Measurements from ENCODE around the gene ZBTB20. TPM values are rescaled to one million over a fixed set of nuclear protein-coding genes. Genes with fewer than 3 reads are reported as not detected.

Gene ZBTB20
- total RNA-seq, 6 experiments from 2014 or later, result 8.0 to 14.1 (median 10.4) TPM

DNA sequence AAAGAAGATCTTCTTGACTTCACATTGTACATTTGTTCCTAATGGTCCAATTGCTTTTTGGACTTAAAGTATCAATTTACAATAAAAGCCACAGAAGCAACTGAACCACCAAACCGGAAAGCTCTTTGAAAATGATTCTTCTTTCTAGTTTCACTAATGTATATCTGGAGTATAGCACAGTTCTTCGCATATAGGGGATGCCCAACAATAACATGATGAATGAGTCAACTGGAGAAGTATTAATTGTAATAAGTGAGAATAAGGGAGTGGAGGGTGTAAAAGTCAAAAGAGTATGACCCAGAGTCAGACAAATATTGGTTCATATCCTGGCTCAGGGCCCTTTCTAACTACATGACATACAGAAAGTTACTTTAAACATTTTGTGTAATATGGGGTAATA is 425.2 kb downstream of the ZBTB20 start:
- TF ChIP-seq CTCF (IDR thresholded peaks at IDR 0.05), result no peak
- Mint-ChIP-seq H3K27ac (no peak overlapping the region), H3K4me3 (no peak overlapping the region), H3K9me3 (no peaks in the 10 kb centered on the region), H3K4me1 (ENCODE audit: low read depth) (no peaks in the 10 kb centered on the region), H3K36me3 (ENCODE audit: low read depth) (no peaks in the 10 kb centered on the region), H3K27me3 (ENCODE audit: insufficient read depth) (peaks cover 3% of the 10 kb centered on the region; the same call in 1 of the 2 replicates)
- DNase-seq, result no peak

DNA sequence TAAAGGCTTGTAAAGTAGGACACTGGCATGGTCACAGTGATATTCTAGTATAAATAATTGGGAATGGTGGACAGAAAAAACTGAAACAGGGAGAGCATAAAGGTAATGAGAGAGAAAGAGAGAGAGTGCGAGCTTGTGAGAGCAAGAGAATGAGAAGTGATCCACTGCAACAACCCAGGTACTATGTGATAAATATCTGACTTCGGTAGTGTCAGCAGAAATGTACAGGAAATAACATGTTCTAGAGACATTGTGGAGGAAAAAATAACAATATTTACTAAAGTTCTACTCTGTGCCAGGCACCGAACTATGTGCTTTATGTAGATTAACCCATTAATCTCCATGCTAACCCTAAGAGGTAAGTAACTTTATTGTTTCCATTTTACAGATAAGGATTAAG is 425.9 kb downstream of the ZBTB20 start:
- Mint-ChIP-seq H3K27ac (no peak overlapping the region), H3K4me3 (no peak overlapping the region), H3K4me1 (ENCODE audit: low read depth) (no peaks in the 10 kb centered on the region), H3K27me3 (ENCODE audit: insufficient read depth) (peaks cover 3% of the 10 kb centered on the region; the same call in 1 of the 2 replicates), H3K9me3 (no peaks in the 10 kb centered on the region), H3K36me3 (ENCODE audit: low read depth) (no peaks in the 10 kb centered on the region)
- no peak for TF ChIP-seq CTCF (IDR thresholded peaks at IDR 0.05)
- no peak for DNase-seq

GRCh38 chr3:114718898-114719210 is 428.2 kb downstream of the ZBTB20 start:
- no peaks in the 10 kb centered on the region for H3K4me1 Mint-ChIP-seq (ENCODE audit: low read depth)
- peaks cover 3% of the 10 kb centered on the region; the same call in 1 of the 2 replicates for H3K27me3 Mint-ChIP-seq (ENCODE audit: insufficient read depth)
- H3K27ac Mint-ChIP-seq, result no peak overlapping the region
- no peaks in the 10 kb centered on the region for H3K9me3 Mint-ChIP-seq
- no peak for TF ChIP-seq CTCF (IDR thresholded peaks at IDR 0.05)
- H3K36me3 Mint-ChIP-seq (ENCODE audit: low read depth), result no peaks in the 10 kb centered on the region
- H3K4me3 Mint-ChIP-seq, result no peak overlapping the region
- DNase-seq, result no peak

DNA sequence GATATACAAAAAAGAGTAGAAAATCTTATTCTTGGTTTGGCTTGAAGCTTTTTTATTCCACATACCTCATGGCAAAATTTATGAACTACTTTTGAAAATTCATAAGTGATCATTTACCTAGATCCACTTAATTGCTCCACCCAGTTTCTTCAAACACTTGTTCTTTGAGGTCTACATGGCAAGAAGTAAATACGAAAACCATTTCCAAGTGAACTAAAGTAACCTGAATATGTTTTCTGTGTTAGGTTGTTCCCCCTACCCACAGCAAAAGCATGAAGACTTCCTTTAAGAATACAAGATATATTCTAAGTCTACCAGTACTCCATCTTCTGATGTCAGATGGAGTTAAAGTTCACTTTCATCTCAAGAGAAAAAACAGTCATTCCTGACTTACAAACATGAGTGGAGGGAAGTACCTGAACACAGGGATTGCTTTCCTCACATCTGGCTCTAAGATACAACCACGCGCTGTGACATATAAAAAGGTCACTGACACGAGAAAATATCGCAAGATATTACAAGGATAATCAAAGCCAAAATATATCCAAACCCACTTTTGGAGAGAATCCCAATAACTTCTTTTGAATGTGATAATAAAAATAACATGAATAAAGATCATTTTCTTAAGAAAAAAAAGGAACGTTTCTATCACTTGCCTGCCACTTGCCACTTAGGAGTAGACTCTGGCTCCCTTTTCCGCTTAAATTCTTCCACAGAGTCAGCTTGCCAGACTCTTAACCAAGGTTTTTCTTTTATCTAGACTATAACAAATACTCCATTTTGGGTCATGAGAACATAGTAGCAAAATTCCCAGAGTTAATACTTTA is 428.8 kb downstream of the ZBTB20 start:
- Mint-ChIP-seq H3K27ac (no peak overlapping the region), H3K4me3 (no peak overlapping the region), H3K4me1 (ENCODE audit: low read depth) (no peaks in the 10 kb centered on the region), H3K27me3 (ENCODE audit: insufficient read depth) (peaks cover 3% of the 10 kb centered on the region; the same call in 1 of the 2 replicates), H3K36me3 (ENCODE audit: low read depth) (no peaks in the 10 kb centered on the region), H3K9me3 (no peaks in the 10 kb centered on the region)
- DNase-seq, result no peak
- TF ChIP-seq CTCF (IDR thresholded peaks at IDR 0.05), result no peak

DNA sequence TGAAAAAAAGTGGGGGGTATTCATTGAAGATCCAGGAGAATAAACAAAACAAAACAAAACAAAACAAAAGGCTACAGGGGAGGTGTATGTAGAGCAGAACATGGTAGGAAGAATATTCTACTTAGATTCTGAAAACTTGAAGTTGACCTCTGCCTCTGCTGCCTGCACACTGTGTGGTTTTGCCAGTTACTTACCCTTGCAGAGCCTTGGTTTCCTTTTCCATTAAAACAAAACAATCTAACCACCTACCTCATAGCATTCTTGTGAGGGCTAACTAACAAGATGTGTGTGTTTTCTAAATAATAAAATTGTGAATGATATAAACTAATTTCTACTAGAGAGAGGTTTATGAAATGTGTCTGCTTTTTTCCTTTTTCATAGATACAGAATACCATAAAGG is 430.2 kb downstream of the ZBTB20 start:
- Mint-ChIP-seq H3K4me1 (ENCODE audit: low read depth) (no peaks in the 10 kb centered on the region), H3K9me3 (no peaks in the 10 kb centered on the region), H3K36me3 (ENCODE audit: low read depth) (no peaks in the 10 kb centered on the region), H3K4me3 (no peak overlapping the region), H3K27me3 (ENCODE audit: insufficient read depth) (peaks cover 3% of the 10 kb centered on the region; the same call in 1 of the 2 replicates), H3K27ac (no peak overlapping the region)
- DNase-seq, result no peak
- TF ChIP-seq CTCF (IDR thresholded peaks at IDR 0.05), result no peak

Measured in HFFc6 (cell line).